GM13977 (cell line): ENCODE results near the gene HK2.

ENCODE experiments used
- DNase-seq: peaks from one replicate; pipeline ENCODE4 v3.0.0; 2012; ENCODE audit warnings: low spot score
- CTCF ChIP-seq: IDR thresholded peaks from 2 replicates; pipeline ENCODE4 v1.5.1; 2012; ENCODE audit warnings: mild to moderate bottlenecking, control low read depth; ENCODE audit not compliant: insufficient read depth; ENCODE audit errors: extremely low read depth, missing control alignments
- in situ Hi-C: fragments of 300-500 bp; cut with MboI; formaldehyde crosslinking; loops from one replicate; pipeline ENCODE4 v1.12.0; 2022; ENCODE audit warnings: low sequenced_read_pairs, low pct_unique_long_range_greater_than_20kb, mixed read lengths, inconsistent platforms; ENCODE audit not compliant: unreplicated experiment

HK2 gene

GRCh38 chr2:74871414-74871813 lies 37.5 kb downstream of the HK2 start:
- DNase-seq: no peak
- TF ChIP-seq CTCF: no peak
- in situ Hi-C loops: loop anchor here (10.0 kb wide), 1 partner anchor 167 kb away; no protein-coding TSS in a partner anchor

- TF ChIP-seq CTCF: no peak
- DNase-seq: no peak
- in situ Hi-C loops: loop anchor here (10.0 kb wide), 1 partner anchor 168 kb away; no protein-coding TSS in a partner anchor
Observed at GRCh38 chr2:74872389-74872836, 38.5 kb downstream of the HK2 start.

- no peak for TF ChIP-seq CTCF
Observed at GRCh38 chr2:74873012-74873665, 39.2 kb downstream of the HK2 start.

GRCh38 chr2:74873678-74874640 lies 40.0 kb downstream of the HK2 start:
- in situ Hi-C loops: loop anchor here (10.0 kb wide), 1 partner anchor 169 kb away; no protein-coding TSS in a partner anchor
- no peak for DNase-seq
- no peak for TF ChIP-seq CTCF

More at GRCh38 chr2:74873012-74873665, 39.2 kb downstream of the HK2 start:
- in situ Hi-C loops: loop anchor here (10.0 kb wide), 1 partner anchor 168 kb away; no protein-coding TSS in a partner anchor
- no peak for DNase-seq

- peak; percentile 84 for DNase-seq
- peak; percentile 64 for TF ChIP-seq CTCF
- in situ Hi-C loops: loop anchor here (10.0 kb wide), 1 partner anchor 171 kb away; no protein-coding TSS in a partner anchor
Observed at GRCh38 chr2:74876081-74876886, 42.4 kb downstream of the HK2 start.

- DNase-seq: no peak
- no peak for TF ChIP-seq CTCF
- in situ Hi-C loops: loop anchor here (10.0 kb wide), 1 partner anchor 173 kb away; no protein-coding TSS in a partner anchor
Observed at GRCh38 chr2:74877376-74877775, 43.4 kb downstream of the HK2 start.
